Gastroesophageal sphincter (tissue), 3 donors: ENCODE results near the gene SPATA16.

Experiments used
- CTCF ChIP-seq, 4 experiments: fragments of 200-600 bp in 2 of 4; fragments of 450-650 bp in 2 of 4; sonication (generic) in 1 of 4; IDR thresholded peaks; one replicate each; pipeline ENCODE4 v1.5.1; 2017 to 2019; ENCODE audit warnings: antibody characterized with exemption in 4 of 4, mild to moderate bottlenecking in 2 of 4, moderate library complexity in 2 of 4
- POLR2A ChIP-seq, 2 donors: fragments of 450-650 bp; IDR thresholded peaks; one replicate each; pipeline ENCODE4 v1.6.1; 2017; ENCODE audit warnings: antibody characterized with exemption in 2 of 2, mild to moderate bottlenecking in 2 of 2, moderate library complexity in 1 of 2
- POLR2AphosphoS5 ChIP-seq: sonication (generic); formaldehyde crosslinking; IDR thresholded peaks from one replicate; pipeline ENCODE4 v1.6.1; 2017; ENCODE audit warnings: antibody characterized with exemption

DNA sequence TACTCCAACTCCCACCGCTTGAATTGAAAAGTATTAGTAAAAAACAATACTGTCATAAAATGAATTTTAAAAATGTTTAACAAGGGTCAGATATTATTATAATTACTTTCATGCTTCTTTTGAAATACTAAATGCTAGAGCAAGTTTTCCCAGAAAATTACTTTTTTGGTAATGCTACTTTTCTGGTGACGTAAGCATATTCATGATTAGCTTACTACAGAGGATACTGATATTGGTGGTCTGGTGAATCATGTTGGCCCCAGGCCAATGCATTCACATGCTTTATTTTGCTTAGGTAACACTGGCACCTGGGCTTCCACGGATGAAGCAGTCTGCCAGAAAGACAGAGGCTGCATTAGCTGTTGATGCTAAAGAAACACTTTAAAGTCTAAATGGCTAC lies 12.4 kb downstream of the SPATA16 start:
- TF ChIP-seq POLR2AphosphoS5 (no peak), CTCF (IDR thresholded peaks at IDR 0.05) (no peak), POLR2A (IDR thresholded peaks at IDR 0.05) (no peak)
